Measurements from ENCODE around the gene RGPD8.

Gene RGPD8

DNA sequence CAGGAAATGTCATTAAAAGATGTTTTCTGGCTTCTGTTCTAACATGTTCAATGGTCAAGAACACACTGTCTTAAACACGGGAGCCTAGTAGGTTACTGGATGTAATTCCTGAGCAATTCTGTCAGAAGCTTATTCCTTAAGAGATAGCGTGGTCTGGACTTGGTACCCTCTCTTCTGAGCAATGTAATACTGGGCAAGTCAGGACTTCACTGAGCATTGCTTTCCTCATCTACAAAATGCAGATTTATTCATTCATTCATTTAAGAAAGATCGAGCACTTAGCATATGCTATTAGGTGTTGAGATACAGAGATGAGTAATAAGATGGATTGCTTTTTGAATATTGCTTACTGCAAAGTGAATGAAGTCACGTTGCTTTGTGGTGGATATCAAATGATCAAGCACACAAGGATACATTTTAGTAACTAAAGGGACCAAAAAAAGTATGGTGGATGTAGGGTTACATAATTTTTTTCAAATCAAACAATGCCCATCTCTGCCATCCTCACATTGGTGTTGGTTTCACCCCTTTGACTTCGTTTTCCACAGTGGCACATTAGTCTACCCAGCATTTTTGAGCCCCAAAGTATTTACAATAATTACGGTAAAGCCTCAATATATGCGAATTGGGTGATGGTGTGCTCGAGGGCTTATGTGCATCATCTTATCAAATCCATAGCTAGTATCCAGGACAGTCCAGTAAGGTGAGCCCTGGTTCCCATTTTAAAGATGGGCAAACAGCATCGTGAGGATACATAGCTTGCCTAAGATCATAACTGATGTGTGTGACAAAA, 92.8 kb downstream of the RGPD8 start:
- Histone ChIP-seq H3K27me3 (ENCODE audit: insufficient read depth, low read length, poor library complexity) (no peaks in the 10 kb centered on the region), H4K20me1 (ENCODE audit: insufficient read depth, low read length) (no peaks in the 10 kb centered on the region), H3K27ac (ENCODE audit: low read length) (no peak overlapping the region), H2AFZ (ENCODE audit: low read depth, low read length) (no peak overlapping the region), H3K79me2 (ENCODE audit: insufficient read depth, low read length) (no peaks in the 10 kb centered on the region), H3K4me3 (ENCODE audit: low read depth in 1 of 2, low read length in 2 of 2) (no peak overlapping the region), H3K9ac (ENCODE audit: low read depth, low read length) (no peak overlapping the region), H3K9me3 (ENCODE audit: insufficient read depth, low read length, severe bottlenecking) (no peaks in the 10 kb centered on the region), H3K4me1 (ENCODE audit: insufficient read depth, low read length) (no peaks in the 10 kb centered on the region), H3K4me2 (ENCODE audit: insufficient read depth, low read length) (no peak overlapping the region), H3K36me3 (ENCODE audit: insufficient read depth, low read length) (no peaks in the 10 kb centered on the region)
- TF ChIP-seq EZH2 (IDR thresholded peaks at IDR 0.05; ENCODE audit: borderline replicate concordance, low read depth, low read length, severe bottlenecking): no peak
- TF ChIP-seq, protein P1, sequence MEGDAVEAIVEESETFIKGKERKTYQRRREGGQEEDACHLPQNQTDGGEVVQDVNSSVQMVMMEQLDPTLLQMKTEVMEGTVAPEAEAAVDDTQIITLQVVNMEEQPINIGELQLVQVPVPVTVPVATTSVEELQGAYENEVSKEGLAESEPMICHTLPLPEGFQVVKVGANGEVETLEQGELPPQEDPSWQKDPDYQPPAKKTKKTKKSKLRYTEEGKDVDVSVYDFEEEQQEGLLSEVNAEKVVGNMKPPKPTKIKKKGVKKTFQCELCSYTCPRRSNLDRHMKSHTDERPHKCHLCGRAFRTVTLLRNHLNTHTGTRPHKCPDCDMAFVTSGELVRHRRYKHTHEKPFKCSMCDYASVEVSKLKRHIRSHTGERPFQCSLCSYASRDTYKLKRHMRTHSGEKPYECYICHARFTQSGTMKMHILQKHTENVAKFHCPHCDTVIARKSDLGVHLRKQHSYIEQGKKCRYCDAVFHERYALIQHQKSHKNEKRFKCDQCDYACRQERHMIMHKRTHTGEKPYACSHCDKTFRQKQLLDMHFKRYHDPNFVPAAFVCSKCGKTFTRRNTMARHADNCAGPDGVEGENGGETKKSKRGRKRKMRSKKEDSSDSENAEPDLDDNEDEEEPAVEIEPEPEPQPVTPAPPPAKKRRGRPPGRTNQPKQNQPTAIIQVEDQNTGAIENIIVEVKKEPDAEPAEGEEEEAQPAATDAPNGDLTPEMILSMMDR (IDR thresholded peaks at IDR 0.05; ENCODE audit: borderline replicate concordance, extremely low read depth, low read length, poor library complexity, severe bottlenecking): no peak
- no peak for ATAC-seq (ENCODE audit: insufficient read depth, low read depth)
- no peak for DNase-seq

- Histone ChIP-seq H3K27ac (ENCODE audit: low read length) (no peak overlapping the region), H3K9me3 (ENCODE audit: insufficient read depth, low read length, severe bottlenecking) (no peaks in the 10 kb centered on the region), H2AFZ (ENCODE audit: low read depth, low read length) (no peak overlapping the region), H3K4me3 (ENCODE audit: low read depth in 1 of 2, low read length in 2 of 2) (no peak overlapping the region), H3K36me3 (ENCODE audit: insufficient read depth, low read length) (no peaks in the 10 kb centered on the region), H3K79me2 (ENCODE audit: insufficient read depth, low read length) (no peaks in the 10 kb centered on the region), H3K27me3 (ENCODE audit: insufficient read depth, low read length, poor library complexity) (no peaks in the 10 kb centered on the region), H3K9ac (ENCODE audit: low read depth, low read length) (no peak overlapping the region), H4K20me1 (ENCODE audit: insufficient read depth, low read length) (no peaks in the 10 kb centered on the region), H3K4me2 (ENCODE audit: insufficient read depth, low read length) (no peak overlapping the region), H3K4me1 (ENCODE audit: insufficient read depth, low read length) (no peaks in the 10 kb centered on the region)
- TF ChIP-seq, protein P1 (IDR thresholded peaks at IDR 0.05; ENCODE audit: borderline replicate concordance, extremely low read depth, low read length, poor library complexity, severe bottlenecking): no peak
- no peak for TF ChIP-seq EZH2 (IDR thresholded peaks at IDR 0.05; ENCODE audit: borderline replicate concordance, low read depth, low read length, severe bottlenecking)
- ATAC-seq (ENCODE audit: insufficient read depth, low read depth) (no peak), DNase-seq (no peak)
Observed at GRCh38 chr2:112339986-112340385, 93.5 kb downstream of the RGPD8 start.

GRCh38 chr2:112335600-112335999, 97.8 kb downstream of the RGPD8 start:
- H3K4me1 ChIP-seq (ENCODE audit: insufficient read depth, low read length): no peaks in the 10 kb centered on the region
- H3K36me3 ChIP-seq (ENCODE audit: insufficient read depth, low read length): no peaks in the 10 kb centered on the region
- no peak overlapping the region for H3K4me3 ChIP-seq (ENCODE audit: low read depth in 1 of 2, low read length in 2 of 2)
- H3K9me3 ChIP-seq (ENCODE audit: insufficient read depth, low read length, severe bottlenecking): no peaks in the 10 kb centered on the region
- no peak for TF ChIP-seq EZH2 (IDR thresholded peaks at IDR 0.05; ENCODE audit: borderline replicate concordance, low read depth, low read length, severe bottlenecking)
- TF ChIP-seq, protein P1 (IDR thresholded peaks at IDR 0.05; ENCODE audit: borderline replicate concordance, extremely low read depth, low read length, poor library complexity, severe bottlenecking): no peak
- no peaks in the 10 kb centered on the region for H4K20me1 ChIP-seq (ENCODE audit: insufficient read depth, low read length)
- H3K9ac ChIP-seq (ENCODE audit: low read depth, low read length): no peak overlapping the region
- no peak overlapping the region for H2AFZ ChIP-seq (ENCODE audit: low read depth, low read length)
- H3K27me3 ChIP-seq (ENCODE audit: insufficient read depth, low read length, poor library complexity): no peaks in the 10 kb centered on the region
- ATAC-seq (ENCODE audit: insufficient read depth, low read depth) (no peak), DNase-seq (no peak)
- H3K27ac ChIP-seq (ENCODE audit: low read length): no peak overlapping the region
- H3K4me2 ChIP-seq (ENCODE audit: insufficient read depth, low read length): no peak overlapping the region
- no peaks in the 10 kb centered on the region for H3K79me2 ChIP-seq (ENCODE audit: insufficient read depth, low read length)
